ENCODE measurements around the gene TPK1. TPM values are rescaled to one million over a fixed set of nuclear protein-coding genes. Genes with fewer than 3 reads are reported as not detected.

TPK1 gene
- total RNA-seq, 1 donor from 2014 or later = 0.77 TPM

- DNase-seq (ENCODE audit: low spot score) = no peak
- no peak for TF ChIP-seq CTCF (IDR thresholded peaks at IDR 0.05; ENCODE audit: unreplicated experiment)
- H3K36me3 Mint-ChIP-seq (ENCODE audit: low read depth, unreplicated experiment) = no peaks in the 10 kb centered on the region
- no peaks in the 10 kb centered on the region for H3K9me3 Mint-ChIP-seq (ENCODE audit: unreplicated experiment)
- no peak overlapping the region for H3K27ac Mint-ChIP-seq (ENCODE audit: unreplicated experiment)
- H3K27me3 Mint-ChIP-seq (ENCODE audit: unreplicated experiment) = no peaks in the 10 kb centered on the region
- no peaks in the 10 kb centered on the region for H3K4me1 Mint-ChIP-seq (ENCODE audit: unreplicated experiment)
- H3K4me3 Mint-ChIP-seq (ENCODE audit: unreplicated experiment) = no peak overlapping the region
Measured at GRCh38 chr7:144866189-144866588, 30.3 kb upstream of the TPK1 start.

GRCh38 chr7:144863320-144863647 is 27.4 kb upstream of the TPK1 start:
- Mint-ChIP-seq H3K27ac (ENCODE audit: unreplicated experiment) (no peak overlapping the region), H3K9me3 (ENCODE audit: unreplicated experiment) (no peaks in the 10 kb centered on the region), H3K27me3 (ENCODE audit: unreplicated experiment) (no peaks in the 10 kb centered on the region), H3K4me3 (ENCODE audit: unreplicated experiment) (no peak overlapping the region), H3K4me1 (ENCODE audit: unreplicated experiment) (no peaks in the 10 kb centered on the region), H3K36me3 (ENCODE audit: low read depth, unreplicated experiment) (no peaks in the 10 kb centered on the region)
- no peak for DNase-seq (ENCODE audit: low spot score)
- TF ChIP-seq CTCF (IDR thresholded peaks at IDR 0.05; ENCODE audit: unreplicated experiment) = no peak

- no peak for TF ChIP-seq CTCF (IDR thresholded peaks at IDR 0.05; ENCODE audit: unreplicated experiment)
- H3K27ac Mint-ChIP-seq (ENCODE audit: unreplicated experiment) = no peak overlapping the region
- no peaks in the 10 kb centered on the region for H3K36me3 Mint-ChIP-seq (ENCODE audit: low read depth, unreplicated experiment)
- H3K27me3 Mint-ChIP-seq (ENCODE audit: unreplicated experiment) = no peaks in the 10 kb centered on the region
- DNase-seq (ENCODE audit: low spot score) = no peak
- H3K4me1 Mint-ChIP-seq (ENCODE audit: unreplicated experiment) = no peaks in the 10 kb centered on the region
- H3K9me3 Mint-ChIP-seq (ENCODE audit: unreplicated experiment) = no peaks in the 10 kb centered on the region
- no peak overlapping the region for H3K4me3 Mint-ChIP-seq (ENCODE audit: unreplicated experiment)
Measured at GRCh38 chr7:144862612-144863319, 26.9 kb upstream of the TPK1 start.

GRCh38 chr7:144859739-144860138 is 23.9 kb upstream of the TPK1 start:
- Mint-ChIP-seq H3K27ac (ENCODE audit: unreplicated experiment) (no peak overlapping the region), H3K27me3 (ENCODE audit: unreplicated experiment) (no peaks in the 10 kb centered on the region), H3K36me3 (ENCODE audit: low read depth, unreplicated experiment) (no peaks in the 10 kb centered on the region), H3K4me1 (ENCODE audit: unreplicated experiment) (no peaks in the 10 kb centered on the region), H3K4me3 (ENCODE audit: unreplicated experiment) (no peak overlapping the region), H3K9me3 (ENCODE audit: unreplicated experiment) (no peaks in the 10 kb centered on the region)
- no peak for DNase-seq (ENCODE audit: low spot score)
- no peak for TF ChIP-seq CTCF (IDR thresholded peaks at IDR 0.05; ENCODE audit: unreplicated experiment)

- Mint-ChIP-seq H3K36me3 (ENCODE audit: low read depth, unreplicated experiment) (no peaks in the 10 kb centered on the region), H3K4me3 (ENCODE audit: unreplicated experiment) (no peak overlapping the region), H3K9me3 (ENCODE audit: unreplicated experiment) (no peaks in the 10 kb centered on the region), H3K27me3 (ENCODE audit: unreplicated experiment) (no peaks in the 10 kb centered on the region), H3K27ac (ENCODE audit: unreplicated experiment) (no peak overlapping the region), H3K4me1 (ENCODE audit: unreplicated experiment) (no peaks in the 10 kb centered on the region)
- TF ChIP-seq CTCF (IDR thresholded peaks at IDR 0.05; ENCODE audit: unreplicated experiment) = no peak
- DNase-seq (ENCODE audit: low spot score) = no peak
Measured at GRCh38 chr7:144857463-144857862, 21.6 kb upstream of the TPK1 start.
